ENCODE measurements around the gene IPO11. TPM values are rescaled to one million over a fixed set of nuclear protein-coding genes. Genes with fewer than 3 reads are reported as not detected.

Gene IPO11
- total and polyA plus RNA-seq, 2 of the 13 experiments (the other 11 are each of a cell fraction or from before 2014, with no cell fraction given): 13.9 to 24.4 TPM

DNA sequence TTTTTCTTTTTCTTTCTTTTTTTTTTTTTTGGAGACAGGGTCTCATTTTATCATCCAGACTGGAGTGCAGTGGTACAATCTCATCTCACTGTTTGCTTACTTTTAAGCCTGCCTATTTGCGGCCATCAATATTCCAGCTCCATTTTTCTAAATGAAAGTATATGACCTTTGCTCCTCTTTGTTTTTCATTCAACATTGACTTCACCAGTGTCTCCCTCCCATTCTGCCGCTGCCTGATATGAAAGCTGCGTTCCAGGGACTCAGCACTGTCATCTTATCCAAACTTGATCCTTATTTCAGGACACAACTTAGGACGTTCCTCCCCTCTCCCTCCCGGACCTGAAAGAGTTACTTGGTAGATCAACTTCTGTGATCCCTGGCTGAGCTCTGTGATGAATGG, 239.7 kb downstream of the IPO11 start (continued):
- TF ChIP-seq, protein P1, sequence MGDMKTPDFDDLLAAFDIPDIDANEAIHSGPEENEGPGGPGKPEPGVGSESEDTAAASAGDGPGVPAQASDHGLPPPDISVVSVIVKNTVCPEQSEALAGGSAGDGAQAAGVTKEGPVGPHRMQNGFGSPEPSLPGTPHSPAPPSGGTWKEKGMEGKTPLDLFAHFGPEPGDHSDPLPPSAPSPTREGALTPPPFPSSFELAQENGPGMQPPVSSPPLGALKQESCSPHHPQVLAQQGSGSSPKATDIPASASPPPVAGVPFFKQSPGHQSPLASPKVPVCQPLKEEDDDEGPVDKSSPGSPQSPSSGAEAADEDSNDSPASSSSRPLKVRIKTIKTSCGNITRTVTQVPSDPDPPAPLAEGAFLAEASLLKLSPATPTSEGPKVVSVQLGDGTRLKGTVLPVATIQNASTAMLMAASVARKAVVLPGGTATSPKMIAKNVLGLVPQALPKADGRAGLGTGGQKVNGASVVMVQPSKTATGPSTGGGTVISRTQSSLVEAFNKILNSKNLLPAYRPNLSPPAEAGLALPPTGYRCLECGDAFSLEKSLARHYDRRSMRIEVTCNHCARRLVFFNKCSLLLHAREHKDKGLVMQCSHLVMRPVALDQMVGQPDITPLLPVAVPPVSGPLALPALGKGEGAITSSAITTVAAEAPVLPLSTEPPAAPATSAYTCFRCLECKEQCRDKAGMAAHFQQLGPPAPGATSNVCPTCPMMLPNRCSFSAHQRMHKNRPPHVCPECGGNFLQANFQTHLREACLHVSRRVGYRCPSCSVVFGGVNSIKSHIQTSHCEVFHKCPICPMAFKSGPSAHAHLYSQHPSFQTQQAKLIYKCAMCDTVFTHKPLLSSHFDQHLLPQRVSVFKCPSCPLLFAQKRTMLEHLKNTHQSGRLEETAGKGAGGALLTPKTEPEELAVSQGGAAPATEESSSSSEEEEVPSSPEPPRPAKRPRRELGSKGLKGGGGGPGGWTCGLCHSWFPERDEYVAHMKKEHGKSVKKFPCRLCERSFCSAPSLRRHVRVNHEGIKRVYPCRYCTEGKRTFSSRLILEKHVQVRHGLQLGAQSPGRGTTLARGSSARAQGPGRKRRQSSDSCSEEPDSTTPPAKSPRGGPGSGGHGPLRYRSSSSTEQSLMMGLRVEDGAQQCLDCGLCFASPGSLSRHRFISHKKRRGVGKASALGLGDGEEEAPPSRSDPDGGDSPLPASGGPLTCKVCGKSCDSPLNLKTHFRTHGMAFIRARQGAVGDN (CRISPR knock-in tag; IDR thresholded peaks at IDR 0.05): no peak
- TF ChIP-seq, protein P2, sequence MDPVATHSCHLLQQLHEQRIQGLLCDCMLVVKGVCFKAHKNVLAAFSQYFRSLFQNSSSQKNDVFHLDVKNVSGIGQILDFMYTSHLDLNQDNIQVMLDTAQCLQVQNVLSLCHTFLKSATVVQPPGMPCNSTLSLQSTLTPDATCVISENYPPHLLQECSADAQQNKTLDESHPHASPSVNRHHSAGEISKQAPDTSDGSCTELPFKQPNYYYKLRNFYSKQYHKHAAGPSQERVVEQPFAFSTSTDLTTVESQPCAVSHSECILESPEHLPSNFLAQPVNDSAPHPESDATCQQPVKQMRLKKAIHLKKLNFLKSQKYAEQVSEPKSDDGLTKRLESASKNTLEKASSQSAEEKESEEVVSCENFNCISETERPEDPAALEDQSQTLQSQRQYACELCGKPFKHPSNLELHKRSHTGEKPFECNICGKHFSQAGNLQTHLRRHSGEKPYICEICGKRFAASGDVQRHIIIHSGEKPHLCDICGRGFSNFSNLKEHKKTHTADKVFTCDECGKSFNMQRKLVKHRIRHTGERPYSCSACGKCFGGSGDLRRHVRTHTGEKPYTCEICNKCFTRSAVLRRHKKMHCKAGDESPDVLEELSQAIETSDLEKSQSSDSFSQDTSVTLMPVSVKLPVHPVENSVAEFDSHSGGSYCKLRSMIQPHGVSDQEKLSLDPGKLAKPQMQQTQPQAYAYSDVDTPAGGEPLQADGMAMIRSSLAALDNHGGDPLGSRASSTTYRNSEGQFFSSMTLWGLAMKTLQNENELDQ (CRISPR knock-in tag; IDR thresholded peaks at IDR 0.05; ENCODE audit: borderline replicate concordance): no peak
- TF ChIP-seq ZNF577 (CRISPR knock-in tag; IDR thresholded peaks at IDR 0.05; ENCODE audit: borderline replicate concordance, low read depth) (no peak), MNT (IDR thresholded peaks at IDR 0.05) (no peak), CHD4 (IDR thresholded peaks at IDR 0.05; ENCODE audit: borderline replicate concordance, low read length) (no peak), ZNF710 (CRISPR knock-in tag; IDR thresholded peaks at IDR 0.05; ENCODE audit: borderline replicate concordance) (peak; percentile 87; the same call in 1 of the 2 replicates), ELF3 (CRISPR knock-in tag; IDR thresholded peaks at IDR 0.05) (no peak), JDP2 (CRISPR knock-in tag; IDR thresholded peaks at IDR 0.05; ENCODE audit: borderline replicate concordance) (no peak), GATAD2A (CRISPR knock-in tag; IDR thresholded peaks at IDR 0.05) (peak; percentile 63), TSC22D2 (CRISPR knock-in tag; IDR thresholded peaks at IDR 0.05; ENCODE audit: borderline replicate concordance) (no peak), ATF2 (CRISPR knock-in tag; IDR thresholded peaks at IDR 0.05) (0 out of 2 replicates have a peak, but pooled peaks have one; percentile 14), ZNF652 (CRISPR knock-in tag; IDR thresholded peaks at IDR 0.05; ENCODE audit: borderline replicate concordance, low read depth) (peak; percentile 86), FOXA3 (CRISPR knock-in tag; IDR thresholded peaks at IDR 0.05) (peak; percentile 11), ZKSCAN8 (CRISPR knock-in tag; IDR thresholded peaks at IDR 0.05; ENCODE audit: borderline replicate concordance) (no peak)

Data from HepG2 (cell line).